HG03135 (cell line): ENCODE measurements around the gene SAXO1.
"Not testable (repeated sequence)": the region's sequence is repeated elsewhere in the genome, so short reads cannot be mapped to it uniquely, and the experiment has no call there.

Experiments
- ATAC-seq: cut with Tn5 transposase; IDR thresholded peaks from one replicate; pipeline ENCODE4 v1.9.1; 2021; ENCODE audit warnings: mild to moderate bottlenecking, moderate library complexity; ENCODE audit not compliant: unreplicated experiment

SAXO1 gene

GRCh38 chr9:19033015-19033414 lies at the start of gene SAXO1:
TSS of gene SAXO1 (minus strand) at chr9:19033209. CDS start at chr9:19032908, 301 bp downstream.
- no peak for ATAC-seq

GRCh38 chr9:19074836-19075235 lies 41.8 kb upstream of the SAXO1 start:
- ATAC-seq = no peak

- no peak for ATAC-seq
Measured at GRCh38 chr9:19074229-19074628, 41.2 kb upstream of the SAXO1 start.

- no peak for ATAC-seq
Measured at GRCh38 chr9:19057033-19057432, 24.0 kb upstream of the SAXO1 start.

GRCh38 chr9:19050637-19051591 lies 17.9 kb upstream of the SAXO1 start:
- no peak for ATAC-seq

GRCh38 chr9:19049917-19050636 lies 17.1 kb upstream of the SAXO1 start:
- ATAC-seq = no peak

- peak; percentile 92 for ATAC-seq
Measured at GRCh38 chr9:19048966-19049916, 16.2 kb upstream of the SAXO1 start, which contains the start of gene RRAGA. TSS of gene RRAGA (plus strand) at chr9:19049427. CDS start at chr9:19049660, 233 bp downstream.

- ATAC-seq = no peak
Measured at GRCh38 chr9:19036611-19037010, 3.6 kb upstream of the SAXO1 start.

- ATAC-seq = no peak
Measured at GRCh38 chr9:19032406-19032805, 603 bp downstream of the SAXO1 start.

GRCh38 chr9:19030899-19031298 lies 2.1 kb downstream of the SAXO1 start:
- no peak for ATAC-seq

- peak; percentile 70 for ATAC-seq
Measured at GRCh38 chr9:19028835-19029451, 4.1 kb downstream of the SAXO1 start.

- no peak for ATAC-seq
Measured at GRCh38 chr9:19027825-19028224, 5.2 kb downstream of the SAXO1 start.

- ATAC-seq = no peak
Measured at GRCh38 chr9:19026375-19026774, 6.6 kb downstream of the SAXO1 start.

- ATAC-seq = no peak
Measured at GRCh38 chr9:19023078-19023477, 9.9 kb downstream of the SAXO1 start.

GRCh38 chr9:19022206-19022605 lies 10.8 kb downstream of the SAXO1 start:
- ATAC-seq = no peak

GRCh38 chr9:19021649-19022048 lies 11.4 kb downstream of the SAXO1 start:
- ATAC-seq = not testable (repeated sequence)

- no peak for ATAC-seq
Measured at GRCh38 chr9:19020886-19021455, 12.0 kb downstream of the SAXO1 start.

GRCh38 chr9:19018201-19018600 lies 14.8 kb downstream of the SAXO1 start:
- ATAC-seq = no peak

- no peak for ATAC-seq
Measured at GRCh38 chr9:19009391-19009965, 23.5 kb downstream of the SAXO1 start.

GRCh38 chr9:19000133-19000532 lies 32.9 kb downstream of the SAXO1 start:
- no peak for ATAC-seq
